ENCODE results near the gene ATAD3A.
"Not testable (repeated sequence)": the region's sequence is repeated elsewhere in the genome, so short reads cannot be mapped to it uniquely, and the experiment has no call there.

DNA sequence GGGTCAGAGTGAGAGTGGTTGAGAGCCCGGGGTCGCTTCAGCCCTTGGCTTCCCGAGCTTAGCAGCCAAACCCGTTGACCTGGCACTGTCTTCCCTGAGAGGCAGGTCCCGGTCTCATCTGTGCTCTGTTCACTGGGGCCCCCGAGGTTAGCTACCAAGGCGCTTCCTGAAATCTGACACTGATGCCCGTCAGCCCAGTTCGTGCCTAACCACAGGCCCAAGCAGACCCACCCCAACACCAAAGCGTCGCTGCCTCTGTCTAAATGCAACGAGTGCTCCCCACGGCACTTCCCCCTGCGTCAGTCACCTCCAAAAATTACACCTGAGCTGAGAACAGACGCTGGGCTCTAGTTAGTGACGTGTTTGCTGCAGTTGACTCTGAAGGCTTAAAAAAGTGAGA, 2.4 kb downstream of the ATAD3A start:
- TF ChIP-seq, protein P1, sequence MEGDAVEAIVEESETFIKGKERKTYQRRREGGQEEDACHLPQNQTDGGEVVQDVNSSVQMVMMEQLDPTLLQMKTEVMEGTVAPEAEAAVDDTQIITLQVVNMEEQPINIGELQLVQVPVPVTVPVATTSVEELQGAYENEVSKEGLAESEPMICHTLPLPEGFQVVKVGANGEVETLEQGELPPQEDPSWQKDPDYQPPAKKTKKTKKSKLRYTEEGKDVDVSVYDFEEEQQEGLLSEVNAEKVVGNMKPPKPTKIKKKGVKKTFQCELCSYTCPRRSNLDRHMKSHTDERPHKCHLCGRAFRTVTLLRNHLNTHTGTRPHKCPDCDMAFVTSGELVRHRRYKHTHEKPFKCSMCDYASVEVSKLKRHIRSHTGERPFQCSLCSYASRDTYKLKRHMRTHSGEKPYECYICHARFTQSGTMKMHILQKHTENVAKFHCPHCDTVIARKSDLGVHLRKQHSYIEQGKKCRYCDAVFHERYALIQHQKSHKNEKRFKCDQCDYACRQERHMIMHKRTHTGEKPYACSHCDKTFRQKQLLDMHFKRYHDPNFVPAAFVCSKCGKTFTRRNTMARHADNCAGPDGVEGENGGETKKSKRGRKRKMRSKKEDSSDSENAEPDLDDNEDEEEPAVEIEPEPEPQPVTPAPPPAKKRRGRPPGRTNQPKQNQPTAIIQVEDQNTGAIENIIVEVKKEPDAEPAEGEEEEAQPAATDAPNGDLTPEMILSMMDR (IDR thresholded peaks at IDR 0.05; ENCODE audit: low read depth, low read length), result not testable (repeated sequence)
- TF ChIP-seq EZH2phosphoT487 (IDR thresholded peaks at IDR 0.05; ENCODE audit: low read depth), result not testable (repeated sequence)
